ENCODE results near the gene RAPGEF1.

DNA sequence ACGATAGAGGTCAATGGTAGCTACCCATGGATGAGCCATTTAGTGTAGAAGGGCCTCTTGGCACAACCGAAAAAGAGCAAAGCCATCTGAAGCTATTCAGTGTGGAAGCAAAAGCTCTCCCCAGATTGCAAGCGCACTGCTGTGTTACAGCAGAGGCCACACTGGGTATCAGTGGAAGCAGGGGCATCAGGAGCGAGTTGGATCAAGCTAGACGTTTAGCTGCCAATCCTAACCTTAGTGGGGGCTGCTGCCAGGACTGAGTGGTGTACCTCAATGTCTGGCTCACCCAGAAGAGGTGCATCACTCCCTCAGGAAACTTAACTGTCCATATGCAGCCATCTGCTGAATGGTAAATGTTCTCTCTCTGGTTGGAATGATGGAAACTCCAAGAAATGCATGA, 44.5 kb downstream of the RAPGEF1 start:
- TF ChIP-seq ZNF746 (CRISPR knock-in tag; IDR thresholded peaks at IDR 0.05) (no peak), HNRNPH1 (optimal IDR thresholded peaks at IDR 0.05; ENCODE audit: low read depth, low read length) (no peak), GATAD2A (CRISPR knock-in tag; IDR thresholded peaks at IDR 0.05) (no peak), ZNF883 (CRISPR knock-in tag; IDR thresholded peaks at IDR 0.05; ENCODE audit: not compliant biosample characterization) (no peak), CHD4 (IDR thresholded peaks at IDR 0.05; ENCODE audit: borderline replicate concordance, low read length) (no peak), TEAD2 (CRISPR knock-in tag; IDR thresholded peaks at IDR 0.05) (no peak), ZNF547 (CRISPR knock-in tag; IDR thresholded peaks at IDR 0.05) (no peak), POLR2A (IDR thresholded peaks at IDR 0.05; ENCODE audit: insufficient read depth in 1 of 2, low read depth in 2 of 2, low read length in 2 of 2) (no peak), ZNF629 (CRISPR knock-in tag; conservative IDR thresholded peaks at IDR 0.05) (no peak)
- TF ChIP-seq, protein P1, sequence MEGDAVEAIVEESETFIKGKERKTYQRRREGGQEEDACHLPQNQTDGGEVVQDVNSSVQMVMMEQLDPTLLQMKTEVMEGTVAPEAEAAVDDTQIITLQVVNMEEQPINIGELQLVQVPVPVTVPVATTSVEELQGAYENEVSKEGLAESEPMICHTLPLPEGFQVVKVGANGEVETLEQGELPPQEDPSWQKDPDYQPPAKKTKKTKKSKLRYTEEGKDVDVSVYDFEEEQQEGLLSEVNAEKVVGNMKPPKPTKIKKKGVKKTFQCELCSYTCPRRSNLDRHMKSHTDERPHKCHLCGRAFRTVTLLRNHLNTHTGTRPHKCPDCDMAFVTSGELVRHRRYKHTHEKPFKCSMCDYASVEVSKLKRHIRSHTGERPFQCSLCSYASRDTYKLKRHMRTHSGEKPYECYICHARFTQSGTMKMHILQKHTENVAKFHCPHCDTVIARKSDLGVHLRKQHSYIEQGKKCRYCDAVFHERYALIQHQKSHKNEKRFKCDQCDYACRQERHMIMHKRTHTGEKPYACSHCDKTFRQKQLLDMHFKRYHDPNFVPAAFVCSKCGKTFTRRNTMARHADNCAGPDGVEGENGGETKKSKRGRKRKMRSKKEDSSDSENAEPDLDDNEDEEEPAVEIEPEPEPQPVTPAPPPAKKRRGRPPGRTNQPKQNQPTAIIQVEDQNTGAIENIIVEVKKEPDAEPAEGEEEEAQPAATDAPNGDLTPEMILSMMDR (CRISPR knock-in tag; IDR thresholded peaks at IDR 0.05): no peak
- TF ChIP-seq, protein P2, sequence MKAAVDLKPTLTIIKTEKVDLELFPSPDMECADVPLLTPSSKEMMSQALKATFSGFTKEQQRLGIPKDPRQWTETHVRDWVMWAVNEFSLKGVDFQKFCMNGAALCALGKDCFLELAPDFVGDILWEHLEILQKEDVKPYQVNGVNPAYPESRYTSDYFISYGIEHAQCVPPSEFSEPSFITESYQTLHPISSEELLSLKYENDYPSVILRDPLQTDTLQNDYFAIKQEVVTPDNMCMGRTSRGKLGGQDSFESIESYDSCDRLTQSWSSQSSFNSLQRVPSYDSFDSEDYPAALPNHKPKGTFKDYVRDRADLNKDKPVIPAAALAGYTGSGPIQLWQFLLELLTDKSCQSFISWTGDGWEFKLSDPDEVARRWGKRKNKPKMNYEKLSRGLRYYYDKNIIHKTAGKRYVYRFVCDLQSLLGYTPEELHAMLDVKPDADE (CRISPR knock-in tag; IDR thresholded peaks at IDR 0.05): no peak
- TF ChIP-seq, protein P3, sequence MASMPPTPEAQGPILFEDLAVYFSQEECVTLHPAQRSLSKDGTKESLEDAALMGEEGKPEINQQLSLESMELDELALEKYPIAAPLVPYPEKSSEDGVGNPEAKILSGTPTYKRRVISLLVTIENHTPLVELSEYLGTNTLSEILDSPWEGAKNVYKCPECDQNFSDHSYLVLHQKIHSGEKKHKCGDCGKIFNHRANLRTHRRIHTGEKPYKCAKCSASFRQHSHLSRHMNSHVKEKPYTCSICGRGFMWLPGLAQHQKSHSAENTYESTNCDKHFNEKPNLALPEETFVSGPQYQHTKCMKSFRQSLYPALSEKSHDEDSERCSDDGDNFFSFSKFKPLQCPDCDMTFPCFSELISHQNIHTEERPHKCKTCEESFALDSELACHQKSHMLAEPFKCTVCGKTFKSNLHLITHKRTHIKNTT (CRISPR knock-in tag; IDR thresholded peaks at IDR 0.05): no peak
